DOHH2 (cell line): ENCODE measurements around the gene CCNT2.

Experiments
- H3F3A ChIP-seq: fragments of 200-600 bp; sonication (generic), shearing (Covaris generic); 2 replicates; pipeline ENCODE4 v1.6.0; 2016; ENCODE audit warnings: antibody characterized with exemption, mild to moderate bottlenecking; ENCODE audit not compliant: control insufficient read depth, insufficient read depth
- H3K27ac ChIP-seq: fragments of 200-600 bp; sonication (generic); 2 replicates; pipeline ENCODE4 v1.5.1; 2014; ENCODE audit warnings: low read depth, mild to moderate bottlenecking, low read length, moderate library complexity
- H3K27me3 ChIP-seq: fragments of 200-600 bp; sonication (generic); 2 replicates; pipeline ENCODE4 v1.6.1; 2014; ENCODE audit warnings: mild to moderate bottlenecking, low read length, mixed read lengths; ENCODE audit not compliant: control insufficient read depth
- H3K36me3 ChIP-seq: fragments of 200-600 bp; sonication (generic); 2 replicates; pipeline ENCODE4 v1.6.1; 2014; ENCODE audit warnings: mild to moderate bottlenecking, low read length, moderate library complexity, mixed read lengths; ENCODE audit not compliant: control insufficient read depth
- H3K4me1 ChIP-seq: fragments of 200-600 bp; sonication (generic); 2 replicates; pipeline ENCODE4 v1.6.1; 2014; ENCODE audit warnings: mild to moderate bottlenecking, low read length, mixed read lengths; ENCODE audit not compliant: control insufficient read depth
- H3K4me2 ChIP-seq: fragments of 200-600 bp; sonication (generic); 2 replicates; pipeline ENCODE4 v1.6.0; 2014; ENCODE audit warnings: mild to moderate bottlenecking, low read length, moderate library complexity
- H3K4me3 ChIP-seq: fragments of 200-600 bp; sonication (generic); 2 replicates; pipeline ENCODE4 v1.5.1; 2014; ENCODE audit warnings: mild to moderate bottlenecking, low read length, mixed read lengths
- H3K79me2 ChIP-seq: fragments of 200-600 bp; sonication (generic); 2 replicates; pipeline ENCODE4 v1.6.1; 2014; ENCODE audit warnings: mild to moderate bottlenecking, low read length, mixed read lengths; ENCODE audit not compliant: control insufficient read depth
- H3K9me2 ChIP-seq: fragments of 200-600 bp; sonication (generic); replicated peaks from 2 replicates; pipeline ENCODE4 v1.6.1; 2014; ENCODE audit warnings: mild to moderate bottlenecking, low read length, mixed read lengths; ENCODE audit not compliant: control insufficient read depth
- H3K9me3 ChIP-seq: fragments of 200-600 bp; sonication (generic); 2 replicates; pipeline ENCODE4 v1.6.1; 2014; ENCODE audit warnings: antibody characterized with exemption, low read length, mixed read lengths; ENCODE audit not compliant: control insufficient read depth, insufficient read depth
- H4K20me1 ChIP-seq: fragments of 200-600 bp; sonication (generic); 2 replicates; pipeline ENCODE4 v1.6.0; 2014; ENCODE audit warnings: low read depth, mild to moderate bottlenecking, antibody characterized with exemption, low read length, moderate library complexity; ENCODE audit not compliant: control insufficient read depth, insufficient read depth
- EZH2phosphoT487 ChIP-seq: fragments of 200-600 bp; sonication (generic); IDR thresholded peaks from 2 replicates; pipeline ENCODE4 v1.6.1; 2017; ENCODE audit warnings: borderline replicate concordance, mild to moderate bottlenecking, antibody characterized with exemption, low read length, moderate library complexity, mixed read lengths
- TF ChIP-seq, protein P1 (sequence below): fragments of 200-600 bp; sonication (generic); IDR thresholded peaks from one replicate; pipeline ENCODE4 v1.5.1; 2014; ENCODE audit warnings: antibody characterized with exemption, mild to moderate bottlenecking, low read depth, low read length; ENCODE audit not compliant: poor library complexity, severe bottlenecking

The CCNT2 gene

DNA sequence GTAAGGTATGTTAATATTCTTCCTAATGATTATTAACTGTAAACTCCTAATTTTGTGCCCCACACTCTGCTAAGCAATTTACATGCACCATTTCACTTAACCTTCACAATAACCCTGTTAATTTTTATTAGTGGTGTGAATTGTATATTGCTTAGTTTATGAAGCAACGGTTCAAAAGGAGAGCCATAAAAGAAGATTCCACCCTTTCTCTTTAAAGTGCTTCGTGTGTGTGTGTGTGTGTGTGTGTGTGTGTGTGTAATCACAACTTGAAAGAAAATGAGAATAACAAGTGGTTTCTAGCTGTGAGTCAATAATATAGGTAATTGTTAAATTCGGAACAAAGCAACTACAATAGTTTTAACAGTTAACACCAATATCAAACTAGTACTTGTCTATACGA is 60.6 kb downstream of the CCNT2 start:
- Histone ChIP-seq H3K9me2 (no peaks in the 10 kb centered on the region), H3K4me2 (no peak overlapping the region), H3K9me3 (peaks cover 14% of the 10 kb centered on the region), H3K36me3 (no peaks in the 10 kb centered on the region), H3K27ac (no peak overlapping the region), H3K4me3 (no peak overlapping the region), H3K4me1 (peaks cover 18% of the 10 kb centered on the region), H4K20me1 (no peaks in the 10 kb centered on the region), H3K27me3 (no peaks in the 10 kb centered on the region), H3F3A (no peaks in the 10 kb centered on the region), H3K79me2 (no peaks in the 10 kb centered on the region)
- TF ChIP-seq, protein P1, sequence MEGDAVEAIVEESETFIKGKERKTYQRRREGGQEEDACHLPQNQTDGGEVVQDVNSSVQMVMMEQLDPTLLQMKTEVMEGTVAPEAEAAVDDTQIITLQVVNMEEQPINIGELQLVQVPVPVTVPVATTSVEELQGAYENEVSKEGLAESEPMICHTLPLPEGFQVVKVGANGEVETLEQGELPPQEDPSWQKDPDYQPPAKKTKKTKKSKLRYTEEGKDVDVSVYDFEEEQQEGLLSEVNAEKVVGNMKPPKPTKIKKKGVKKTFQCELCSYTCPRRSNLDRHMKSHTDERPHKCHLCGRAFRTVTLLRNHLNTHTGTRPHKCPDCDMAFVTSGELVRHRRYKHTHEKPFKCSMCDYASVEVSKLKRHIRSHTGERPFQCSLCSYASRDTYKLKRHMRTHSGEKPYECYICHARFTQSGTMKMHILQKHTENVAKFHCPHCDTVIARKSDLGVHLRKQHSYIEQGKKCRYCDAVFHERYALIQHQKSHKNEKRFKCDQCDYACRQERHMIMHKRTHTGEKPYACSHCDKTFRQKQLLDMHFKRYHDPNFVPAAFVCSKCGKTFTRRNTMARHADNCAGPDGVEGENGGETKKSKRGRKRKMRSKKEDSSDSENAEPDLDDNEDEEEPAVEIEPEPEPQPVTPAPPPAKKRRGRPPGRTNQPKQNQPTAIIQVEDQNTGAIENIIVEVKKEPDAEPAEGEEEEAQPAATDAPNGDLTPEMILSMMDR, result no peak
- TF ChIP-seq EZH2phosphoT487, result no peak

DNA sequence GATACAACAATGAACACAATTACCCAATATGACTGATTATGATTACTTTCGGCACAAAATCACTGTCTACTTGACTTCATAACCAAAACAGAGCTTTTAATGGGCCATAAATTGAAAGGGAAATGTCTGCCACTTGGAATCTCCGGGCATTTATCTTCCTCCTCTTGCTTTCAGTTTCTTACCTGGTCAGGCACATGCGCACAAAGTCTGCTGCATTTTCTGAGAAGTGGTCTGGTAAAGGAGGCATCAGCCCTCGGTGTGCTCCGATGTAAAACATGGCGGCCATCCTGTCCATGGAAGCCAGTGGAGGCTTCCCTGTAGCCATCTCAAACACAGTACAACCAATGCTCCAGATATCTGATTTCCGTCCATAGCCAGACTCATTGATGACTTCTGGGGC is 62.0 kb downstream of the CCNT2 start:
- Histone ChIP-seq H3F3A (no peaks in the 10 kb centered on the region), H3K4me1 (peaks cover 15% of the 10 kb centered on the region), H3K4me3 (no peak overlapping the region), H3K79me2 (no peaks in the 10 kb centered on the region), H3K36me3 (no peaks in the 10 kb centered on the region), H3K27me3 (no peaks in the 10 kb centered on the region), H3K9me2 (no peaks in the 10 kb centered on the region), H4K20me1 (no peaks in the 10 kb centered on the region), H3K9me3 (peaks cover 3% of the 10 kb centered on the region; the same call in 1 of the 2 replicates), H3K4me2 (no peak overlapping the region), H3K27ac (no peak overlapping the region)
- TF ChIP-seq, protein P1, result no peak
- no peak for TF ChIP-seq EZH2phosphoT487

DNA sequence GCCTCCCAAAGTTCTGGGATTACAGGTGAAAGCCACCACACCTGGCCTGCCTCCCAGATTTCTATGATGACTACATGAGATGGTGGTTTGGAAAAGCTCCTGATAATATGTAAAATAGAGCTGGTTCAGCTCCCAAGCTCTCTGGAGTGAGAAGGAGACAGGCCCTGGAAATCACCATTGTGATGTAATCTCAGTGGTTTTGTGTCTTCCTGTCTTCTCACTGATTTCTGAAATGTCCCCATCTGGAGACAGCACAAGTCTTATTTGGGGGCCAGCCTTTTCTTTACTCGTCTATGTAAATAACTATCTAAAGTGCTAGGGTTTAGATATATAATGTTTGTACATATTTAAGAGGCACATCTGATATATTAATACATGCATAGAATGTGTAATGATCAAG is 64.0 kb downstream of the CCNT2 start:
- no peaks in the 10 kb centered on the region for H3F3A ChIP-seq
- H3K9me2 ChIP-seq, result no peaks in the 10 kb centered on the region
- H4K20me1 ChIP-seq, result no peaks in the 10 kb centered on the region
- no peaks in the 10 kb centered on the region for H3K79me2 ChIP-seq
- no peaks in the 10 kb centered on the region for H3K36me3 ChIP-seq
- H3K9me3 ChIP-seq, result no peaks in the 10 kb centered on the region
- TF ChIP-seq, protein P1, result no peak
- TF ChIP-seq EZH2phosphoT487, result no peak
- no peak overlapping the region for H3K4me2 ChIP-seq
- no peak overlapping the region for H3K4me3 ChIP-seq
- H3K27ac ChIP-seq, result no peak overlapping the region
- peaks cover 15% of the 10 kb centered on the region for H3K27me3 ChIP-seq
- no peaks in the 10 kb centered on the region for H3K4me1 ChIP-seq

DNA sequence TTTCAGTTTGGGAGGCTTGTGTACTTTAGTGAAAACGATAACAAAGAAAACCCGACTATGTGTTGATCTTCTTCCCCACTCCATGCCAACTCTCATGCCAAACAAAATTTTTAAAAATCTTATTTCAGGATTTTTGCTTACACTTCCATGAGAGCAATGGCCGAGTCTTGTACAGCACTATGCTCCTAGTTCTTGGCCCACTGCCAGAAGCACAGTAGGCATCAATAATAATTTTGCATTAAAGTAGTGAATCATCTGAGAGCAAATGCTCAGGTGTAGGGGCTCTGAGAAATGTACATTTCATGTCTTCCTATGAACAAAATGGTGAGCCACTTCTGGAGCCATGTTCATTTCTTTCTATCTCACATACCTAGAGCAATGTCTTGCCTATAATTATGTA is 66.4 kb downstream of the CCNT2 start:
- no peaks in the 10 kb centered on the region for H3K4me1 ChIP-seq
- H3K36me3 ChIP-seq, result no peaks in the 10 kb centered on the region
- H3K4me2 ChIP-seq, result no peak overlapping the region
- no peaks in the 10 kb centered on the region for H3K79me2 ChIP-seq
- H3K27ac ChIP-seq, result no peak overlapping the region
- H3K4me3 ChIP-seq, result no peak overlapping the region
- H4K20me1 ChIP-seq, result no peaks in the 10 kb centered on the region
- TF ChIP-seq, protein P1, result no peak
- no peak for TF ChIP-seq EZH2phosphoT487
- no peaks in the 10 kb centered on the region for H3K9me3 ChIP-seq
- no peaks in the 10 kb centered on the region for H3F3A ChIP-seq
- no peaks in the 10 kb centered on the region for H3K9me2 ChIP-seq
- peaks cover 21% of the 10 kb centered on the region for H3K27me3 ChIP-seq
